ENCODE measurements around the gene EHD3. TPM values are rescaled to one million over a fixed set of nuclear protein-coding genes. Genes with fewer than 3 reads are reported as not detected.

The EHD3 gene
- total and polyA plus RNA-seq, 2 of the 13 experiments (the other 11 are each of a cell fraction or from before 2014, with no cell fraction given): 0.20 to 0.69 TPM

- TF ChIP-seq ZBTB40 (IDR thresholded peaks at IDR 0.05) (no peak), ZBTB40 (CRISPR knock-in tag; IDR thresholded peaks at IDR 0.05) (no peak), SMARCC2 (IDR thresholded peaks at IDR 0.05) (no peak), FLYWCH1 (CRISPR knock-in tag; IDR thresholded peaks at IDR 0.05) (no peak), SUZ12 (IDR thresholded peaks at IDR 0.05; ENCODE audit: low read depth, low read length) (no peak), NPAS2 (CRISPR knock-in tag; IDR thresholded peaks at IDR 0.05; ENCODE audit: borderline replicate concordance) (no peak), NR2F2 (IDR thresholded peaks at IDR 0.05; ENCODE audit: borderline replicate concordance, low read depth) (no peak)
- TF ChIP-seq, protein P1, sequence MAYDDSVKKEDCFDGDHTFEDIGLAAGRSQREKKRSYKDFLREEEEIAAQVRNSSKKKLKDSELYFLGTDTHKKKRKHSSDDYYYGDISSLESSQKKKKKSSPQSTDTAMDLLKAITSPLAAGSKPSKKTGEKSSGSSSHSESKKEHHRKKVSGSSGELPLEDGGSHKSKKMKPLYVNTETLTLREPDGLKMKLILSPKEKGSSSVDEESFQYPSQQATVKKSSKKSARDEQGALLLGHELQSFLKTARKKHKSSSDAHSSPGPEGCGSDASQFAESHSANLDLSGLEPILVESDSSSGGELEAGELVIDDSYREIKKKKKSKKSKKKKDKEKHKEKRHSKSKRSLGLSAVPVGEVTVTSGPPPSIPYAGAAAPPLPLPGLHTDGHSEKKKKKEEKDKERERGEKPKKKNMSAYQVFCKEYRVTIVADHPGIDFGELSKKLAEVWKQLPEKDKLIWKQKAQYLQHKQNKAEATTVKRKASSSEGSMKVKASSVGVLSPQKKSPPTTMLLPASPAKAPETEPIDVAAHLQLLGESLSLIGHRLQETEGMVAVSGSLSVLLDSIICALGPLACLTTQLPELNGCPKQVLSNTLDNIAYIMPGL (CRISPR knock-in tag; IDR thresholded peaks at IDR 0.05; ENCODE audit: borderline replicate concordance in 1 of 2, low read depth in 1 of 2): no peak
- TF ChIP-seq, protein P2, sequence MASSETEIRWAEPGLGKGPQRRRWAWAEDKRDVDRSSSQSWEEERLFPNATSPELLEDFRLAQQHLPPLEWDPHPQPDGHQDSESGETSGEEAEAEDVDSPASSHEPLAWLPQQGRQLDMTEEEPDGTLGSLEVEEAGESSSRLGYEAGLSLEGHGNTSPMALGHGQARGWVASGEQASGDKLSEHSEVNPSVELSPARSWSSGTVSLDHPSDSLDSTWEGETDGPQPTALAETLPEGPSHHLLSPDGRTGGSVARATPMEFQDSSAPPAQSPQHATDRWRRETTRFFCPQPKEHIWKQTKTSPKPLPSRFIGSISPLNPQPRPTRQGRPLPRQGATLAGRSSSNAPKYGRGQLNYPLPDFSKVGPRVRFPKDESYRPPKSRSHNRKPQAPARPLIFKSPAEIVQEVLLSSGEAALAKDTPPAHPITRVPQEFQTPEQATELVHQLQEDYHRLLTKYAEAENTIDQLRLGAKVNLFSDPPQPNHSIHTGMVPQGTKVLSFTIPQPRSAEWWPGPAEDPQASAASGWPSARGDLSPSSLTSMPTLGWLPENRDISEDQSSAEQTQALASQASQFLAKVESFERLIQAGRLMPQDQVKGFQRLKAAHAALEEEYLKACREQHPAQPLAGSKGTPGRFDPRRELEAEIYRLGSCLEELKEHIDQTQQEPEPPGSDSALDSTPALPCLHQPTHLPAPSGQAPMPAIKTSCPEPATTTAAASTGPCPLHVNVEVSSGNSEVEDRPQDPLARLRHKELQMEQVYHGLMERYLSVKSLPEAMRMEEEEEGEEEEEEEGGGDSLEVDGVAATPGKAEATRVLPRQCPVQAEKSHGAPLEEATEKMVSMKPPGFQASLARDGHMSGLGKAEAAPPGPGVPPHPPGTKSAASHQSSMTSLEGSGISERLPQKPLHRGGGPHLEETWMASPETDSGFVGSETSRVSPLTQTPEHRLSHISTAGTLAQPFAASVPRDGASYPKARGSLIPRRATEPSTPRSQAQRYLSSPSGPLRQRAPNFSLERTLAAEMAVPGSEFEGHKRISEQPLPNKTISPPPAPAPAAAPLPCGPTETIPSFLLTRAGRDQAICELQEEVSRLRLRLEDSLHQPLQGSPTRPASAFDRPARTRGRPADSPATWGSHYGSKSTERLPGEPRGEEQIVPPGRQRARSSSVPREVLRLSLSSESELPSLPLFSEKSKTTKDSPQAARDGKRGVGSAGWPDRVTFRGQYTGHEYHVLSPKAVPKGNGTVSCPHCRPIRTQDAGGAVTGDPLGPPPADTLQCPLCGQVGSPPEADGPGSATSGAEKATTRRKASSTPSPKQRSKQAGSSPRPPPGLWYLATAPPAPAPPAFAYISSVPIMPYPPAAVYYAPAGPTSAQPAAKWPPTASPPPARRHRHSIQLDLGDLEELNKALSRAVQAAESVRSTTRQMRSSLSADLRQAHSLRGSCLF (CRISPR knock-in tag; IDR thresholded peaks at IDR 0.05; ENCODE audit: borderline replicate concordance): no peak
- TF ChIP-seq, protein P3, sequence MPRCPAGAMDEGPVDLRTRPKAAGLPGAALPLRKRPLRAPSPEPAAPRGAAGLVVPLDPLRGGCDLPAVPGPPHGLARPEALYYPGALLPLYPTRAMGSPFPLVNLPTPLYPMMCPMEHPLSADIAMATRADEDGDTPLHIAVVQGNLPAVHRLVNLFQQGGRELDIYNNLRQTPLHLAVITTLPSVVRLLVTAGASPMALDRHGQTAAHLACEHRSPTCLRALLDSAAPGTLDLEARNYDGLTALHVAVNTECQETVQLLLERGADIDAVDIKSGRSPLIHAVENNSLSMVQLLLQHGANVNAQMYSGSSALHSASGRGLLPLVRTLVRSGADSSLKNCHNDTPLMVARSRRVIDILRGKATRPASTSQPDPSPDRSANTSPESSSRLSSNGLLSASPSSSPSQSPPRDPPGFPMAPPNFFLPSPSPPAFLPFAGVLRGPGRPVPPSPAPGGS (CRISPR knock-in tag; IDR thresholded peaks at IDR 0.05): no peak
Measured at GRCh38 chr2:31240381-31241365, 6.7 kb downstream of the EHD3 start (continued).

Measured in HepG2 (cell line).